Breast epithelium (tissue), 3 donors: ENCODE results near the gene NECTIN2.

Experiments used
- CTCF ChIP-seq, 3 donors: fragments of 450-650 bp; IDR thresholded peaks; one replicate each; pipeline ENCODE4 v1.5.1; 2016 to 2017; ENCODE audit warnings: antibody characterized with exemption in 3 of 3, mild to moderate bottlenecking in 3 of 3, moderate library complexity in 3 of 3
- POLR2A ChIP-seq: fragments of 450-650 bp; IDR thresholded peaks from one replicate; pipeline ENCODE4 v1.6.1; 2016; ENCODE audit warnings: antibody characterized with exemption, mild to moderate bottlenecking, moderate library complexity

DNA sequence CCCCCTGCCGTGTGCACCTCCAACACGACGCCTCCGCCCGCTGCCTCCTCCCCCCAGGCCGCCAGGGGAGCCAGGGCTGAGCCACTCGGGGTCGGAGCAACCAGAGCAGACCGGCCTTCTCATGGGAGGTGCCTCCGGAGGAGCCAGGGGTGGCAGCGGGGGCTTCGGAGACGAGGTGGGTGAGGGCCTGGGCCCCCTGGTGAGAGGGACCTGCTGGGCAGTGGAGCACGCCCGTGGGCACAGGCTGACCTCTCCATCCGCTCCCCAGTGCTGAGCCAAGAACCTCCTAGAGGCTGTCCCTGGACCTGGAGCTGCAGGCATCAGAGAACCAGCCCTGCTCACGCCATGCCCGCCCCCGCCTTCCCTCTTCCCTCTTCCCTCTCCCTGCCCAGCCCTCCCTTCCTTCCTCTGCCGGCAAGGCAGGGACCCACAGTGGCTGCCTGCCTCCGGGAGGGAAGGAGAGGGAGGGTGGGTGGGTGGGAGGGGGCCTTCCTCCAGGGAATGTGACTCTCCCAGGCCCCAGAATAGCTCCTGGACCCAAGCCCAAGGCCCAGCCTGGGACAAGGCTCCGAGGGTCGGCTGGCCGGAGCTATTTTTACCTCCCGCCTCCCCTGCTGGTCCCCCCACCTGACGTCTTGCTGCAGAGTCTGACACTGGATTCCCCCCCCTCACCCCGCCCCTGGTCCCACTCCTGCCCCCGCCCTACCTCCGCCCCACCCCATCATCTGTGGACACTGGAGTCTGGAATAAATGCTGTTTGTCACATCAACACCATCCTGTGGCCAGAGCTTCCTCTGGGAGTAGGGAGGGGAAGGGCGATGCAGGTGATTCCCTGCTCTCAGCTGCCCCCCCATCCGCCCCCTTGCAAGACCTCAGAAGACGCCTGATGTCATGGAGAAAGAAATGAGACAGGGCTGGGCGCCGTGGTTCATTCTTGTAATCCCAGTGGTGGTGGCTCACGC lies 25.2 kb upstream of the NECTIN2 start:
- no peak for TF ChIP-seq CTCF (IDR thresholded peaks at IDR 0.05)
- TF ChIP-seq POLR2A: no peak
